B cell (primary cell): ENCODE results near the gene CAPN10.

Source experiments
- CTCF ChIP-seq: fragments of 200-600 bp; IDR thresholded peaks from one replicate; pipeline ENCODE4 v1.8.0; 2022; ENCODE audit warnings: antibody characterized with exemption, mild to moderate bottlenecking
- EZH2 ChIP-seq: IDR thresholded peaks from 2 replicates; pipeline ENCODE4 v1.6.1; 2012; ENCODE audit warnings: borderline replicate concordance, low read depth, mild to moderate bottlenecking, moderate library complexity, low read length; ENCODE audit not compliant: insufficient read depth, poor library complexity, severe bottlenecking

- TF ChIP-seq CTCF (no peak), EZH2 (no peak)
These were observed 12.8 kb upstream of the CAPN10 start for GRCh38 chr2:240573516-240574385.
